T-helper 2 cell treated with Interferon-gamma antibody and Interleukin-4, amounts not matched to agents 5 μg/mL and 100 μg/mL, for 36 hours (primary cell): Measurements from ENCODE around the gene USP6.
"Not testable (repeated sequence)": the region's sequence is repeated elsewhere in the genome, so short reads cannot be mapped to it uniquely, and the experiment has no call there.

ENCODE experiments used
- DNase-seq: peaks from one replicate; pipeline ENCODE4 v3.0.0; 2021; ENCODE audit warnings: low spot score
- H3K27ac Mint-ChIP-seq: one replicate; pipeline ENCODE4 v1.8.0; 2021; ENCODE audit warnings: mild to moderate bottlenecking, mixed read lengths
- H3K27me3 Mint-ChIP-seq: one replicate; pipeline ENCODE4 v1.8.0; 2021; ENCODE audit warnings: low read depth, mixed read lengths
- H3K36me3 Mint-ChIP-seq: one replicate; pipeline ENCODE4 v1.8.0; 2021; ENCODE audit warnings: low read depth, mixed read lengths
- H3K4me1 Mint-ChIP-seq: one replicate; pipeline ENCODE4 v1.8.0; 2021; ENCODE audit warnings: low read depth, mixed read lengths
- H3K4me3 Mint-ChIP-seq: one replicate; pipeline ENCODE4 v1.8.0; 2022; ENCODE audit warnings: mild to moderate bottlenecking, moderate library complexity, mixed read lengths
- H3K9me3 Mint-ChIP-seq: one replicate; pipeline ENCODE4 v1.8.0; 2021; ENCODE audit warnings: mixed read lengths

The USP6 gene

GRCh38 chr17:5115673-5116651 lies at the start of gene USP6:
Gene USP6 (plus strand): TSS chr17:5116032. CDS start chr17:5130368, 14,336 bp downstream.
- H3K4me3 Mint-ChIP-seq = no peak within 1 kb of the TSS
- DNase-seq = no peak
- H3K9me3 Mint-ChIP-seq = peaks cover 2% of the 10 kb centered on the region
- no peak within 1 kb of the TSS for H3K27ac Mint-ChIP-seq
- H3K27me3 Mint-ChIP-seq = peaks cover 38% of the 10 kb centered on the region
- H3K36me3 Mint-ChIP-seq = peaks cover 24% of the 10 kb centered on the region
- peaks cover 8% of the 10 kb centered on the region for H3K4me1 Mint-ChIP-seq

- H3K4me1 Mint-ChIP-seq = peaks cover under 1% of the 10 kb centered on the region
These were observed 47.6 kb upstream of the USP6 start for GRCh38 chr17:5068236-5068635.

GRCh38 chr17:5069724-5070123 lies 46.1 kb upstream of the USP6 start:
- H3K36me3 Mint-ChIP-seq = no peaks in the 10 kb centered on the region
- no peak overlapping the region for H3K4me3 Mint-ChIP-seq
- H3K27me3 Mint-ChIP-seq = peaks cover 3% of the 10 kb centered on the region
- no peak for DNase-seq
- H3K27ac Mint-ChIP-seq = no peak overlapping the region
- no peaks in the 10 kb centered on the region for H3K4me1 Mint-ChIP-seq
- H3K9me3 Mint-ChIP-seq = no peaks in the 10 kb centered on the region

More at GRCh38 chr17:5068236-5068635, 47.6 kb upstream of the USP6 start:
- peaks cover 3% of the 10 kb centered on the region for H3K27me3 Mint-ChIP-seq
- H3K9me3 Mint-ChIP-seq = no peaks in the 10 kb centered on the region
- DNase-seq = no peak
- H3K36me3 Mint-ChIP-seq = no peaks in the 10 kb centered on the region
- no peak overlapping the region for H3K4me3 Mint-ChIP-seq
- H3K27ac Mint-ChIP-seq = no peak overlapping the region

GRCh38 chr17:5075472-5075871 lies 40.4 kb upstream of the USP6 start:
- Mint-ChIP-seq H3K36me3 (peaks cover 15% of the 10 kb centered on the region), H3K9me3 (peaks cover 13% of the 10 kb centered on the region), H3K4me1 (peaks cover 13% of the 10 kb centered on the region)
- H3K27ac Mint-ChIP-seq, DNase-seq, H3K4me3 Mint-ChIP-seq, H3K27me3 Mint-ChIP-seq: not testable (repeated sequence)

- Mint-ChIP-seq H3K27ac (peak overlapping the region; percentile 90), H3K9me3 (peaks cover 22% of the 10 kb centered on the region), H3K36me3 (peaks cover 24% of the 10 kb centered on the region), H3K4me3 (peak overlapping the region; percentile 92), H3K4me1 (peaks cover 13% of the 10 kb centered on the region)
- H3K27me3 Mint-ChIP-seq, DNase-seq: not testable (repeated sequence)
These were observed 38.6 kb upstream of the USP6 start for GRCh38 chr17:5077275-5077674.

- Mint-ChIP-seq H3K4me1 (peaks cover 13% of the 10 kb centered on the region), H3K9me3 (peaks cover 24% of the 10 kb centered on the region), H3K27ac (peak overlapping the region; percentile 90), H3K27me3 (no peaks in the 10 kb centered on the region), H3K4me3 (peak overlapping the region; percentile 92), H3K36me3 (peaks cover 26% of the 10 kb centered on the region)
- no peak for DNase-seq
These were observed 38.1 kb upstream of the USP6 start for GRCh38 chr17:5077781-5078105.

- H3K4me1 Mint-ChIP-seq = peaks cover 13% of the 10 kb centered on the region
- H3K27me3 Mint-ChIP-seq = no peaks in the 10 kb centered on the region
- peaks cover 29% of the 10 kb centered on the region for H3K36me3 Mint-ChIP-seq
- H3K9me3 Mint-ChIP-seq = peaks cover 28% of the 10 kb centered on the region
- peak within 1 kb of the TSS; percentile 90 for H3K27ac Mint-ChIP-seq
- peak within 1 kb of the TSS; percentile 92 for H3K4me3 Mint-ChIP-seq
- DNase-seq = peak; percentile 82
These were observed 37.5 kb upstream of the USP6 start, which contains the start of gene ZFP3 for GRCh38 chr17:5078106-5079028. Gene ZFP3 (plus strand): TSS chr17:5078467. CDS start chr17:5091505, 13,038 bp downstream.

GRCh38 chr17:5080591-5080990 lies 35.2 kb upstream of the USP6 start:
- DNase-seq = no peak
- H3K9me3 Mint-ChIP-seq = peaks cover 41% of the 10 kb centered on the region
- peaks cover 42% of the 10 kb centered on the region for H3K36me3 Mint-ChIP-seq
- peaks cover 13% of the 10 kb centered on the region for H3K4me1 Mint-ChIP-seq
- H3K27me3 Mint-ChIP-seq = no peaks in the 10 kb centered on the region
- no peak overlapping the region for H3K4me3 Mint-ChIP-seq
- no peak overlapping the region for H3K27ac Mint-ChIP-seq

- peaks cover 61% of the 10 kb centered on the region for H3K36me3 Mint-ChIP-seq
- H3K27me3 Mint-ChIP-seq = peaks cover 17% of the 10 kb centered on the region
- H3K9me3 Mint-ChIP-seq = peaks cover 78% of the 10 kb centered on the region
- H3K27ac Mint-ChIP-seq = no peak overlapping the region
- H3K4me1 Mint-ChIP-seq = no peaks in the 10 kb centered on the region
- no peak overlapping the region for H3K4me3 Mint-ChIP-seq
- DNase-seq = no peak
These were observed 23.4 kb upstream of the USP6 start for GRCh38 chr17:5092218-5093010.

GRCh38 chr17:5096731-5097100 lies 19.1 kb upstream of the USP6 start:
- H3K4me1 Mint-ChIP-seq = no peaks in the 10 kb centered on the region

GRCh38 chr17:5097101-5097834 lies 18.6 kb upstream of the USP6 start:
- Mint-ChIP-seq H3K9me3 (peaks cover 65% of the 10 kb centered on the region), H3K27ac (no peak overlapping the region), H3K4me3 (no peak overlapping the region), H3K27me3 (peaks cover 17% of the 10 kb centered on the region), H3K36me3 (peaks cover 22% of the 10 kb centered on the region), H3K4me1 (no peaks in the 10 kb centered on the region)
- DNase-seq = no peak

More at GRCh38 chr17:5096731-5097100, 19.1 kb upstream of the USP6 start:
- Mint-ChIP-seq H3K27ac (no peak overlapping the region), H3K4me3 (no peak overlapping the region), H3K9me3 (peaks cover 71% of the 10 kb centered on the region), H3K36me3 (peaks cover 27% of the 10 kb centered on the region), H3K27me3 (peaks cover 17% of the 10 kb centered on the region)
- DNase-seq = no peak

- H3K4me3 Mint-ChIP-seq = no peak overlapping the region
- no peaks in the 10 kb centered on the region for H3K4me1 Mint-ChIP-seq
- peaks cover 58% of the 10 kb centered on the region for H3K9me3 Mint-ChIP-seq
- H3K27me3 Mint-ChIP-seq = peaks cover 17% of the 10 kb centered on the region
- DNase-seq = no peak
- H3K36me3 Mint-ChIP-seq = peaks cover 18% of the 10 kb centered on the region
- H3K27ac Mint-ChIP-seq = no peak overlapping the region
These were observed 16.6 kb upstream of the USP6 start for GRCh38 chr17:5099271-5099670.

GRCh38 chr17:5100832-5101231 lies 15.0 kb upstream of the USP6 start:
- Mint-ChIP-seq H3K4me3 (no peak overlapping the region), H3K4me1 (no peaks in the 10 kb centered on the region), H3K27me3 (peaks cover 14% of the 10 kb centered on the region), H3K36me3 (peaks cover 22% of the 10 kb centered on the region), H3K27ac (no peak overlapping the region), H3K9me3 (peaks cover 54% of the 10 kb centered on the region)
- DNase-seq = no peak
